OCI-LY3 (cell line): ENCODE measurements around the gene KCNJ12.

Source experiments
- H2AFZ ChIP-seq: fragments of 200-600, 300-600 bp; shearing (Covaris generic); 2 replicates; pipeline ENCODE4 v1.6.0; 2014; ENCODE audit warnings: antibody characterized with exemption, low read depth, low read length
- H3K27ac ChIP-seq: fragments of 200-600, 300-600 bp; sonication (generic); 2 replicates; pipeline ENCODE4 v1.5.1; 2014; ENCODE audit warnings: mild to moderate bottlenecking, low read length, moderate library complexity, mixed read lengths
- H3K27me3 ChIP-seq: fragments of 200-600, 300-600 bp; sonication (generic); 2 replicates; pipeline ENCODE4 v1.6.1; 2014; ENCODE audit warnings: low read depth, low read length, mixed read lengths
- H3K36me3 ChIP-seq: fragments of 200-600, 300-600 bp; sonication (generic); replicated peaks from 2 replicates; pipeline ENCODE3; 2014; ENCODE audit warnings: low read depth, low read length, mixed read lengths
- H3K4me1 ChIP-seq: fragments of 300-600, 200-600 bp; sonication (generic); 2 replicates; pipeline ENCODE4 v1.6.1; 2014; ENCODE audit warnings: low read length, mixed read lengths
- H3K4me2 ChIP-seq: fragments of 200-600, 300-600 bp; sonication (generic); 2 replicates; pipeline ENCODE4 v1.6.1; 2014; ENCODE audit warnings: low read length, mixed read lengths
- H3K4me3 ChIP-seq: fragments of 300-600, 200-600 bp; sonication (generic); 2 replicates; pipeline ENCODE4 v1.5.1; 2014; ENCODE audit warnings: antibody characterized with exemption, mild to moderate bottlenecking, low read length, moderate library complexity
- H3K79me2 ChIP-seq: fragments of 300-600, 200-600 bp; shearing (Covaris generic); 2 replicates; pipeline ENCODE4 v1.6.1; 2014; ENCODE audit warnings: mild to moderate bottlenecking, low read length, mixed read lengths
- H3K9ac ChIP-seq: fragments of 300-600, 200-600 bp; shearing (Covaris generic); 2 replicates; pipeline ENCODE4 v1.6.0; 2014; ENCODE audit warnings: mild to moderate bottlenecking, low read length, moderate library complexity
- H3K9me3 ChIP-seq: fragments of 200-600, 300-600 bp; shearing (Covaris generic); 2 replicates; pipeline ENCODE4 v1.6.1; 2014; ENCODE audit warnings: low read length, mixed read lengths; ENCODE audit not compliant: insufficient read depth
- H4K20me1 ChIP-seq: fragments of 200-600, 300-600 bp; sonication (generic); 2 replicates; pipeline ENCODE4 v1.6.1; 2016; ENCODE audit warnings: low read length, mixed read lengths; ENCODE audit not compliant: insufficient read depth
- CTCF ChIP-seq: fragments of 200-600, 300-600 bp; sonication (generic); IDR thresholded peaks from 2 replicates; pipeline ENCODE4 v1.5.1; 2014; ENCODE audit warnings: antibody characterized with exemption, low read length, low read depth
- EZH2phosphoT487 ChIP-seq: fragments of 200-600 bp; shearing (Covaris generic); IDR thresholded peaks from 2 replicates; pipeline ENCODE4 v1.6.1; 2018; ENCODE audit warnings: antibody characterized with exemption, mixed run types, low read depth

KCNJ12 gene

GRCh38 chr17:21361020-21361809, 14.9 kb upstream of the KCNJ12 start:
- no peaks in the 10 kb centered on the region for H3K9me3 ChIP-seq
- H3K79me2 ChIP-seq: no peaks in the 10 kb centered on the region
- H3K4me2 ChIP-seq: no peak overlapping the region
- no peak overlapping the region for H3K27ac ChIP-seq
- no peaks in the 10 kb centered on the region for H3K27me3 ChIP-seq
- H3K9ac ChIP-seq: no peak overlapping the region
- no peak overlapping the region for H3K4me3 ChIP-seq
- no peaks in the 10 kb centered on the region for H3K36me3 ChIP-seq
- no peaks in the 10 kb centered on the region for H4K20me1 ChIP-seq
- TF ChIP-seq CTCF: no peak
- TF ChIP-seq EZH2phosphoT487: no peak
- no peak overlapping the region for H2AFZ ChIP-seq
- no peaks in the 10 kb centered on the region for H3K4me1 ChIP-seq

- Histone ChIP-seq H2AFZ (no peak overlapping the region), H3K4me1 (no peaks in the 10 kb centered on the region)
- no peak for TF ChIP-seq CTCF
- no peak for TF ChIP-seq EZH2phosphoT487
These were observed 13.7 kb upstream of the KCNJ12 start for GRCh38 chr17:21362331-21362931.

GRCh38 chr17:21363776-21364642, 12.1 kb upstream of the KCNJ12 start:
- H3K9me3 ChIP-seq: no peaks in the 10 kb centered on the region
- no peaks in the 10 kb centered on the region for H3K79me2 ChIP-seq
- no peak overlapping the region for H3K9ac ChIP-seq
- no peak overlapping the region for H2AFZ ChIP-seq
- no peak for TF ChIP-seq CTCF
- TF ChIP-seq EZH2phosphoT487: no peak
- no peak overlapping the region for H3K4me2 ChIP-seq
- no peaks in the 10 kb centered on the region for H4K20me1 ChIP-seq
- no peak overlapping the region for H3K4me3 ChIP-seq
- H3K36me3 ChIP-seq: no peaks in the 10 kb centered on the region
- no peaks in the 10 kb centered on the region for H3K27me3 ChIP-seq
- H3K4me1 ChIP-seq: no peaks in the 10 kb centered on the region
- no peak overlapping the region for H3K27ac ChIP-seq

More at GRCh38 chr17:21362331-21362931, 13.7 kb upstream of the KCNJ12 start:
- Histone ChIP-seq H4K20me1 (no peaks in the 10 kb centered on the region), H3K4me2 (no peak overlapping the region), H3K9ac (no peak overlapping the region), H3K27ac (no peak overlapping the region), H3K27me3 (no peaks in the 10 kb centered on the region), H3K4me3 (no peak overlapping the region), H3K9me3 (no peaks in the 10 kb centered on the region), H3K79me2 (no peaks in the 10 kb centered on the region), H3K36me3 (no peaks in the 10 kb centered on the region)

GRCh38 chr17:21365016-21365415, 11.1 kb upstream of the KCNJ12 start:
- H3K36me3 ChIP-seq: no peaks in the 10 kb centered on the region
- H3K27ac ChIP-seq: no peak overlapping the region
- H4K20me1 ChIP-seq: no peaks in the 10 kb centered on the region
- H3K27me3 ChIP-seq: no peaks in the 10 kb centered on the region
- no peak overlapping the region for H3K4me2 ChIP-seq
- TF ChIP-seq EZH2phosphoT487: no peak
- no peak for TF ChIP-seq CTCF
- H3K4me3 ChIP-seq: no peak overlapping the region
- no peak overlapping the region for H2AFZ ChIP-seq
- no peaks in the 10 kb centered on the region for H3K4me1 ChIP-seq
- no peaks in the 10 kb centered on the region for H3K9me3 ChIP-seq
- H3K79me2 ChIP-seq: no peaks in the 10 kb centered on the region
- H3K9ac ChIP-seq: no peak overlapping the region
